Common myeloid progenitor, CD34-positive (primary cell): ENCODE data around the gene TMEM33.
A peak's percentile ranks its signal among the peaks of the same experiment; 100 is the strongest.

ENCODE experiments used
- CTCF ChIA-PET: fragments of 350-600 bp; sonication (Branson Sonifier 250); formaldehyde crosslinking; loops from one replicate; lab custom pipeline; 2021; ENCODE audit warnings: antibody characterized with exemption; lab: Charles Lee
- POLR2A ChIA-PET: fragments of 350-600 bp; sonication (Branson Sonifier 250); formaldehyde crosslinking; loops from one replicate; lab custom pipeline; 2021; ENCODE audit warnings: antibody characterized with exemption; lab: Charles Lee
- DNase-seq, 3 donors: peaks; one replicate each; pipeline versions ENCODE4 v3.0.0 to v3.0.0-alpha.2; 2013
- H3K27ac ChIP-seq, 2 experiments: 1 replicate in 1 of 2; 2 replicates in 1 of 2; pipeline ENCODE4 v1.7.0; 2013; ENCODE audit warnings: inconsistent platforms in 2 of 2, low read length in 2 of 2, mild to moderate bottlenecking in 2 of 2, low read depth in 1 of 2, moderate library complexity in 1 of 2; ENCODE audit not compliant: severe bottlenecking in 2 of 2, insufficient read depth in 1 of 2, poor library complexity in 1 of 2
- H3K27me3 ChIP-seq, 5 experiments: replicated peaks in 2 of 5; 1 replicate in 3 of 5; 2 replicates in 2 of 5; pipeline versions ENCODE4 v1.6.1 to v1.7.0; 2013; ENCODE audit warnings: low read length in 4 of 5, mild to moderate bottlenecking in 2 of 5, moderate library complexity in 2 of 5, inconsistent platforms in 1 of 5; ENCODE audit not compliant: insufficient read depth in 5 of 5, control insufficient read depth in 4 of 5
- H3K36me3 ChIP-seq, 4 experiments: 1 replicate in 2 of 4; 2 replicates in 2 of 4; pipeline versions ENCODE4 v1.6.1 to v1.7.0; 2013; ENCODE audit warnings: low read length in 3 of 4, control low read depth in 1 of 4, mild to moderate bottlenecking in 1 of 4; ENCODE audit not compliant: control insufficient read depth in 4 of 4, insufficient read depth in 4 of 4
- H3K4me1 ChIP-seq, 4 experiments: 1 replicate in 3 of 4; 2 replicates in 1 of 4; pipeline versions ENCODE4 v1.6.1 to v1.7.1; 2013; ENCODE audit warnings: low read length in 3 of 4, mild to moderate bottlenecking in 3 of 4, control low read depth in 1 of 4, inconsistent platforms in 1 of 4, moderate library complexity in 1 of 4; ENCODE audit not compliant: control insufficient read depth in 4 of 4, insufficient read depth in 4 of 4; ENCODE audit errors: control extremely low read depth in 1 of 4
- H3K4me3 ChIP-seq, 7 experiments: 1 replicate in 4 of 7; 2 replicates in 3 of 7; pipeline versions ENCODE4 v1.5.1 to v1.7.0; 2013; ENCODE audit warnings: mild to moderate bottlenecking in 7 of 7, low read length in 6 of 7, moderate library complexity in 6 of 7, inconsistent platforms in 2 of 7, low read depth in 2 of 7, control low read depth in 1 of 7; ENCODE audit not compliant: insufficient read depth in 4 of 7, control insufficient read depth in 1 of 7; ENCODE audit errors: extremely low read depth in 1 of 7
- H3K9me3 ChIP-seq, 5 experiments: 1 replicate in 4 of 5; 2 replicates in 1 of 5; pipeline versions ENCODE4 v1.6.1 to v1.7.1; 2013; ENCODE audit warnings: low read length in 4 of 5, mild to moderate bottlenecking in 2 of 5, inconsistent platforms in 1 of 5, low read depth in 1 of 5, moderate library complexity in 1 of 5; ENCODE audit not compliant: control insufficient read depth in 4 of 5, insufficient read depth in 2 of 5; ENCODE audit errors: control extremely low read depth in 1 of 5
- WGBS: methylation state at CpG from one replicate; pipeline ENCODE4 v1.1.5; 2013; ENCODE audit not compliant: insufficient coverage; 5-methylcytosine and 5-hydroxymethylcytosine counted together

TMEM33 gene

DNA sequence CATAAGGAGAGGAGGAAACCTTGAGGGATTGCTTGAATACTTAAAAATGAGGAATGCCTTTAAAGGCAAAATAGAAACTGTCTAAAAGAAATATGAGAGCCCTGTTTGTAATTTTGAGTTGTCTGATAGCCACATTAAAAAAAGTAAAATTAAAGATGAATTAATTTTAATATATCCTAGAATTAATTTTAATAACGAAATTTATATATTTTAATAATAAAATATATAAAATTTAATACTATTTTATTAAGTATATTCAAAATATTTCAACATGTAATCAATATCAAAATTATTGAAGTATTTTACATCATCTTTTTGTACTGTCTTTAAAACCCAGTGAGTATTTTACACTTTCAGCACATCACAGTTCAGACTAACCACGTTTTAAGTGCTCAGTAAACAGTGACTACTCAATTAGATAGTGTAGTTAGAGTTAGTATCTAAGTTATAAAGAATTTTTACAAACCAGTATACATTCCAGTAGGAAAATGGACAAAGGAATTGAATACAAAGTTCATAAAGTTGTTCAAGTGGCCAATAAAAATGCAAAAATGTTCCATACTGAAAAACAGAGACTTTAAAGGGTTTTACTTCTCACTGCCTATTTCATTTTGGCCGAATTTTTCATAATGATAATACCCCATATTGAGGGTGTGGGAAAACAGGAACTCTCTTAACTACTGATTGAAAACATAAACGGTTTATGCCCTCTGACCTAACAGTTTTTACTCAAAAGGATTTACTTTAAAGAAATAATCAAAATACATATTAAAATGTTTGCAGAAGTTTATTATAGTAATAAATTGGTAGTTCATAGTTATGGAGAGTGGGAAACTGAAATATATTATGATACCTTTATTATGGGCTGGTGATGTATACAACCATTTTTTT is 58.0 kb downstream of the TMEM33 start:
- Histone ChIP-seq H3K27ac (no peak overlapping the region), H3K36me3 (peaks cover 0 to 2% (median 0%) of the 10 kb centered on the region in 4 experiments), H3K4me3 (no peak overlapping the region), H3K9me3 (no peaks in the 10 kb centered on the region), H3K27me3 (no peaks in the 10 kb centered on the region), H3K4me1 (peaks cover 16 to 20% (median 19%) of the 10 kb centered on the region in 4 experiments)
- no peak for DNase-seq
- ChIA-PET CTCF (no interaction called here), POLR2A (interaction anchor here (0.7 kb wide), 1 partner anchor 56 kb away, joined by 3 read pairs; no protein-coding TSS in a partner anchor)
- no CpG with 5 or more reads among the region's 4 CpGs for WGBS

DNA sequence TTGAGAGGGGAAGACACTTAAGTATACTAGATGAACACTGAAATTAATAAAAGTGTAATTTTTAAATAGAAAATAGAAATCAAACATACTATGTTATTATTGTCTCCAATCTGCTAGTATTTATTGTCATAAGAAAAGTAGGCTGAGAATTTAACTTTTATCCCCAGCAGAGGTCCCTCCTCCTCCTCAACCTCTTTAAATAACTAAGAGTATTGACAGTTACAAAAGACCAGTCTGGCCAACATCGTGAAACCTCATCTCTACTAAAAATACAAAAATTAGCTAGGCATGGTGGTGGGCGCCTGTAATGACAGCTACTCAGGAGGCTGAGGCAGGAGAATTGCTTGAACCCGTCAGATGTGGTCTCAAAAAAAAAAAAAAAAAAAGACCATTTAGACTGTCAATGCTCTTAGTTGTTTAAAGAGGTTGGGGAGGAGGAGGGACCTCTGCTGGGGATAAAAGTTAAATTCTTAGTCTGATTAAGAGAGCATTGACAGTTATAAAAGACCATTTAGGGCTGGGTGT is 59.3 kb downstream of the TMEM33 start:
- H3K27ac ChIP-seq, result no peak overlapping the region
- no peak overlapping the region for H3K4me3 ChIP-seq
- peaks cover 13 to 18% (median 17%) of the 10 kb centered on the region in 4 experiments for H3K4me1 ChIP-seq
- CTCF ChIA-PET, result interaction anchor here (0.6 to 1.1 kb wide), 2 partner anchors 36 to 329 kb away, joined by 4 to 5 read pairs; no protein-coding TSS in a partner anchor
- peak; percentile 13 to 51 (median 38) for DNase-seq
- no peaks in the 10 kb centered on the region for H3K27me3 ChIP-seq
- POLR2A ChIA-PET, result interaction anchor here (0.7 kb wide), 1 partner anchor 24 kb away, joined by 3 read pairs; no protein-coding TSS in a partner anchor
- H3K9me3 ChIP-seq, result no peaks in the 10 kb centered on the region
- WGBS, result 100% methylated on average over 1 of the region's 3 CpGs
- H3K36me3 ChIP-seq, result peaks cover 0 to 3% (median 1%) of the 10 kb centered on the region in 4 experiments

DNA sequence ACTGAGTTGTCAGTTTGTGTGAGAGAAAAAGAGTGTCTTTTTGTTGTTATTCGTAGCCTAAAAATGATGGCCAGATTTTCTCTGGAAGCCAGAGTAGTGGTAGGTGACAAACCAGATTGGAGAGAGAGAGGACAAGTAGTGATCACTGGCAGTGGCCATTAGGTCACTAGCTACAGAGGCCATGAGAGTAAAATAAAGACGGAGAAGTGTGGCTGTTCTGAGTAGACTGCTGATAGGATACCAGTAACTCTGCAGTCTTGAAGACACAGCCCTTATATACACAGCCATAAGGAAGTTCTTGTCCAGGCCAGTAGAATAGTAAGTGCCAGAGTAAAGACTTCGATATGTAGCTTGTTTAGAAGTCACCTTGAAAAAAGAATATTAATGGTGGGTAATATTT is 62.8 kb downstream of the TMEM33 start:
- ChIA-PET POLR2A (no interaction called here), CTCF (interaction anchor here (0.5 kb wide), 1 partner anchor 41 kb away, joined by 3 read pairs; no protein-coding TSS in a partner anchor)
- Histone ChIP-seq H3K27me3 (no peaks in the 10 kb centered on the region), H3K4me3 (no peak overlapping the region), H3K9me3 (no peaks in the 10 kb centered on the region), H3K27ac (no peak overlapping the region), H3K4me1 (no peaks in the 10 kb centered on the region), H3K36me3 (peaks cover 2 to 10% (median 3%) of the 10 kb centered on the region in 4 experiments)
- DNase-seq, result no peak
- 100% methylated on average over 2 of the region's 3 CpGs for WGBS

- no peak overlapping the region for H3K4me3 ChIP-seq
- CTCF ChIA-PET, result no interaction called here
- POLR2A ChIA-PET, result no interaction called here
- H3K36me3 ChIP-seq, result peaks cover 2 to 16% (median 3%) of the 10 kb centered on the region in 4 experiments
- H3K9me3 ChIP-seq, result no peaks in the 10 kb centered on the region
- no peaks in the 10 kb centered on the region for H3K4me1 ChIP-seq
- no peak overlapping the region for H3K27ac ChIP-seq
- no peaks in the 10 kb centered on the region for H3K27me3 ChIP-seq
- no peak for DNase-seq
Measured at GRCh38 chr4:41999321-41999720, 64.1 kb downstream of the TMEM33 start.

DNA sequence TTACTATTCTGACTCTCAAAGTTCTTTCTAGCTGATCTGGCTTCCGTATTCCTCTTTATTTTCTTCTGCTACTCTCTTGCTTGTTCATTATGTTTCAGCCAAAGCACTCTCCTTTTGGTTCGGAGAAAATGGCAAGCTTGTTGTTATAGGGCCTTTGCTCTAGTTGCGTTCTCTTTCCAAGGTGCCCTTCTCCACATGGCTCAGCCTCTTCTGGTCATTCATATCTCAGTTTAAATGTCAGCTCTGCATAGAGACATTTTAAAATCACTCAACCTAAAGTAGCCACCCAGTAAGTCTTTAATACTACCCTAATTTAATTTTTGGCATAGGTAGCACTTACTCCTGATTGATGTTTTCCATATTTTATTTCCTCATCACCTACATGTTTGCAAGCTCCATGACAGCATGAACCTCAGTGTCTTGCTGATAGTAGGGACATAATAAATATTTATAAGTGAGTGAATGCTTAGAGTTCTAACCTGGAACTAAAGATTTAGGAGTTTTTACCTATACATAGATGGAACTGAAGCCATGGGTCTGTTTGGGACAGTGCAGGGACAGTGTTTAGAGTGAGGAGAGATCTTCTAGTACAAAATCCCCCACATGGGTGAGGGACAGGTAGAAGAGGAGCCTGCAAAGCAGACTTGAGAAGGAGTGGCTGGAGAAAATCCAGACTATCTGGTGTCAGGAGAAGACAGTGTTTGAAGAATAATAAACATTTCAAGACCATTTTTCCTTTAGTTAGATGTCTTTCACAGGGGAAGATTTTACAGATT is 73.0 kb downstream of the TMEM33 start:
- ChIA-PET POLR2A (no interaction called here), CTCF (interaction anchor here (1.3 kb wide), 1 partner anchor 17 kb away, joined by 3 read pairs; no protein-coding TSS in a partner anchor)
- Histone ChIP-seq H3K27ac (no peak overlapping the region), H3K9me3 (no peaks in the 10 kb centered on the region), H3K4me3 (no peak overlapping the region), H3K36me3 (peaks cover 5 to 21% (median 10%) of the 10 kb centered on the region in 4 experiments), H3K27me3 (no peaks in the 10 kb centered on the region), H3K4me1 (no peaks in the 10 kb centered on the region)
- no peak for DNase-seq
- WGBS, result 93% methylated on average over 3 of the region's 3 CpGs
